ENCODE data around the gene CLIC5.

Gene CLIC5

DNA sequence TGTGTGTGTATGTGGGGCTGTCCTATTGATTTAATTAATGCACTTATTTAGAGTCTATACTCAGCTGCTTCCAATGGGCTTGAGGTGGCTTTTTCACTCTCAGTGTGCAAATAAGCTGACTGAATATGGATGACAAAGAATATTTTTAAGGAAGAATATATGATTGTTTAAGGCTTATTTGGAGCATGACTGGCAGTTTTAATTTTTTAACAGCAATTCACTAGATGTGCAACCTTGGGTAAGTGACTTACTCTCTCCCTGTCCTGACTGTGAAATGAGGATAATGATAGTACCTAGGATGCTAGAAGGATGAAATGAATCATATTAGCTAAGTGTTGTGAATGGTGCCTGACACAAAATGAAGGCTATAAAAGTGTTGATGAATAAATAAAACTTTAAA is 67.9 kb downstream of the CLIC5 start:
- TF ChIP-seq, protein P1, sequence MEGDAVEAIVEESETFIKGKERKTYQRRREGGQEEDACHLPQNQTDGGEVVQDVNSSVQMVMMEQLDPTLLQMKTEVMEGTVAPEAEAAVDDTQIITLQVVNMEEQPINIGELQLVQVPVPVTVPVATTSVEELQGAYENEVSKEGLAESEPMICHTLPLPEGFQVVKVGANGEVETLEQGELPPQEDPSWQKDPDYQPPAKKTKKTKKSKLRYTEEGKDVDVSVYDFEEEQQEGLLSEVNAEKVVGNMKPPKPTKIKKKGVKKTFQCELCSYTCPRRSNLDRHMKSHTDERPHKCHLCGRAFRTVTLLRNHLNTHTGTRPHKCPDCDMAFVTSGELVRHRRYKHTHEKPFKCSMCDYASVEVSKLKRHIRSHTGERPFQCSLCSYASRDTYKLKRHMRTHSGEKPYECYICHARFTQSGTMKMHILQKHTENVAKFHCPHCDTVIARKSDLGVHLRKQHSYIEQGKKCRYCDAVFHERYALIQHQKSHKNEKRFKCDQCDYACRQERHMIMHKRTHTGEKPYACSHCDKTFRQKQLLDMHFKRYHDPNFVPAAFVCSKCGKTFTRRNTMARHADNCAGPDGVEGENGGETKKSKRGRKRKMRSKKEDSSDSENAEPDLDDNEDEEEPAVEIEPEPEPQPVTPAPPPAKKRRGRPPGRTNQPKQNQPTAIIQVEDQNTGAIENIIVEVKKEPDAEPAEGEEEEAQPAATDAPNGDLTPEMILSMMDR (IDR thresholded peaks at IDR 0.05; ENCODE audit: extremely low read depth, insufficient read depth, missing control alignments) = no peak
- in situ Hi-C loops (cut with MboI; ENCODE audit: low pct_unique_long_range_greater_than_20kb, low sequenced_read_pairs, unreplicated experiment) = no loop called here
- no peak for DNase-seq (ENCODE audit: low spot score)

DNA sequence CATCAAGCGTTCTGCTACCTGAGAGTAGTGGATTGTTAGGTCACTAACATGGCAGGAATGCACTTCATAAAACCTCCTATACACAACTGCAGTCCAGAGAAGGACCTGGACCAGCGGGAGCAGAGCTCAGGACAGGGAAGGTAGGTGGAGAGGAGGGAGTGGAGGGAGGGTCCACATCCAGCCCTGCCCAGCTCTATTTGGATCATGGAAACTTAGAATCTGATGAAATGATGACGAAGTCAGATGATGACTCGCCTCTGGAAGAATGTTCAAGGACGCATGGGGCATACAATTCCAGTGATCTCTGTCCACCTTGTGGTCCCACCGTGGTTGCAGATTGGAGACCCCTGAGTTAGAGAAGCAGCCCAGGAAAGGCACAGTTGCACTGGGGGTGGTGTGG is 68.8 kb downstream of the CLIC5 start:
- in situ Hi-C loops (cut with MboI; ENCODE audit: low pct_unique_long_range_greater_than_20kb, low sequenced_read_pairs, unreplicated experiment) = no loop called here
- DNase-seq (ENCODE audit: low spot score) = no peak
- TF ChIP-seq, protein P1 (IDR thresholded peaks at IDR 0.05; ENCODE audit: extremely low read depth, insufficient read depth, missing control alignments) = no peak

DNA sequence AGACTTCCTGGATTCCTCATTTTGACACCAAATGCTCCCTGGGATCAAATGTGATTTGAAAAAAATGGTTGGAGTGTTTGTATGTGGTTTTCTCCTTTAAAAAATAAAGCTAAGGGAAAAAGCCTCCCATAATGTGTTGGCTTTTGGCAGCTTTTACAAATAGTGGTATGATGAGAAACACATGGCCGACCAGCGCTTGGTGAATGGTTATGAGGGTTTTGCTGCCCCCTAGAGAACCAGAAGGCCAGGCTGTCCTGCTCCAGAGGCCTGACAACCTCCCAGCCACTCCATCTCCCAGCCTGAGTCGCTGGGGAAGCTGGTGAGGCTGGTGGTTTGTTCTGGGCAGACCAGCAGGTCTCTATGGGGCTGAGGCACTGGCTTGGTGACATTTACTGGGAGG is 69.3 kb downstream of the CLIC5 start:
- no peak for DNase-seq (ENCODE audit: low spot score)
- in situ Hi-C loops (cut with MboI; ENCODE audit: low pct_unique_long_range_greater_than_20kb, low sequenced_read_pairs, unreplicated experiment) = no loop called here
- TF ChIP-seq, protein P1 (IDR thresholded peaks at IDR 0.05; ENCODE audit: extremely low read depth, insufficient read depth, missing control alignments) = peak; percentile 33

DNA sequence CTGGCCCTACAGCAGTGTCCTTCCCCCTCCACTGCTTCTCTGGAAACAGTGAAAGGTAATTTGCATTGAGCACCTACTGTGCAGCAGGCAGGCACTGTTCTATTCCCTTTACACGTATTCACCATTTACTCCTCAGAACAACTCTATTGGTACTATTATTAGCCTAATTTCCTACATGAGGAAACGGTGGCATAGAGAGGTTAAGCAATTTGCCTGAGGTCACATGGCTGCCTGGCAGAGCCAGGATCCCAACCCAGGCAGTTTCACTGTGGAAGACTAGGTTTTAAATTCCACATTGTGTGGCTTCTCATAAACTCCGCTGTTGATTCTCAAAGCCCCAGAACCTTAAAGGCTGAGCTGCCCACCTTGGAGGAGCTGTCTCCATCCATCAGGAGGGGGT is 72.7 kb downstream of the CLIC5 start:
- in situ Hi-C loops (cut with MboI; ENCODE audit: low pct_unique_long_range_greater_than_20kb, low sequenced_read_pairs, unreplicated experiment) = no loop called here
- TF ChIP-seq, protein P1 (IDR thresholded peaks at IDR 0.05; ENCODE audit: extremely low read depth, insufficient read depth, missing control alignments) = no peak
- no peak for DNase-seq (ENCODE audit: low spot score)

DNA sequence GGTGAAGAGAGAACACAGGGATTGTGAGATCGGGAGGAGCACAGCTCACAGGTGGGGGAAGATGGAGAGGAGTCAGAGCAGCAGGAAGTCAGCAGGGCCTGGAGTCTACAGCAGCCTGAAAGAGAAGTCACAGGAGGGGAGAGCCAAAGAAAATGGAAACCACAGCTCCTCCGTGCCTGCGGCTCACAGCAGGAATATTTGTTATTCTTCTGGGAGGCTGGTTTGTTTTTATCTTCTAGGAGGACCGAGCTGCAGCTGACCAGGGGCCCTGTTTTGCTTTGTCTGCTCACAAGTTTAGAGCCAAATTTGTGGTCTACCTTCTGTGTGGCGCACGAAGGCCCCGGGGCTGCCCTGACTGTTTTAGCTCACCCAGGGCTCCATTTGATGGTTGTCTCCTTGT is 81.8 kb downstream of the CLIC5 start:
- TF ChIP-seq, protein P1 (IDR thresholded peaks at IDR 0.05; ENCODE audit: extremely low read depth, insufficient read depth, missing control alignments) = no peak
- DNase-seq (ENCODE audit: low spot score) = no peak
- in situ Hi-C loops (cut with MboI; ENCODE audit: low pct_unique_long_range_greater_than_20kb, low sequenced_read_pairs, unreplicated experiment) = no loop called here

DNA sequence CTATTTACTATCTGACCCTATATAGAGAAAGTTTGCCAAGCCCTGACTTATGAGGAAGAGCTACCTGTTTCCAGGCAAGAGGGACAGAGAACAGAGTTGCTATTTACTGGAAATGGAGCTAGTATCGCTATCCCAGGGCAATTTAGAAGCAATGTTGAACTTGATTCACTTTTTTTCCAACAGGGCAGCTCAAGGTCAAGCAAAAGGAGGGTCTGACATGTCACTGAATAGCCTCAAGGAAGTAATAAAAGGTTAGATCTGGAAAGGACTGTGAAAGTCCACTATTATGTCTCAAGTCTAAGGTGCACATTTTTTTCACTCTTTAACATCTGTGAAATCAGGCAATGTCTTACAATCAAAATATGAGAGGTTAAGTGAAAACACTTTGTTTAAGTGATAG is 84.4 kb downstream of the CLIC5 start:
- in situ Hi-C loops (cut with MboI; ENCODE audit: low pct_unique_long_range_greater_than_20kb, low sequenced_read_pairs, unreplicated experiment) = no loop called here
- TF ChIP-seq, protein P1 (IDR thresholded peaks at IDR 0.05; ENCODE audit: extremely low read depth, insufficient read depth, missing control alignments) = no peak
- no peak for DNase-seq (ENCODE audit: low spot score)

Data from GM13977 (cell line).